NCI-H2107 treated with DMSO at 0.1 percent for 48 hours (cell line): ENCODE results near the gene SCN3B.
"Not testable (repeated sequence)": the region's sequence is repeated elsewhere in the genome, so short reads cannot be mapped to it uniquely, and the experiment has no call there.

ENCODE experiments used
- DNase-seq: peaks from one replicate; lab custom pipeline; 2025; ENCODE audit not compliant: unreplicated experiment; lab: John Stamatoyannopoulos, UW

Gene SCN3B, protein sequence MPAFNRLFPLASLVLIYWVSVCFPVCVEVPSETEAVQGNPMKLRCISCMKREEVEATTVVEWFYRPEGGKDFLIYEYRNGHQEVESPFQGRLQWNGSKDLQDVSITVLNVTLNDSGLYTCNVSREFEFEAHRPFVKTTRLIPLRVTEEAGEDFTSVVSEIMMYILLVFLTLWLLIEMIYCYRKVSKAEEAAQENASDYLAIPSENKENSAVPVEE

DNA sequence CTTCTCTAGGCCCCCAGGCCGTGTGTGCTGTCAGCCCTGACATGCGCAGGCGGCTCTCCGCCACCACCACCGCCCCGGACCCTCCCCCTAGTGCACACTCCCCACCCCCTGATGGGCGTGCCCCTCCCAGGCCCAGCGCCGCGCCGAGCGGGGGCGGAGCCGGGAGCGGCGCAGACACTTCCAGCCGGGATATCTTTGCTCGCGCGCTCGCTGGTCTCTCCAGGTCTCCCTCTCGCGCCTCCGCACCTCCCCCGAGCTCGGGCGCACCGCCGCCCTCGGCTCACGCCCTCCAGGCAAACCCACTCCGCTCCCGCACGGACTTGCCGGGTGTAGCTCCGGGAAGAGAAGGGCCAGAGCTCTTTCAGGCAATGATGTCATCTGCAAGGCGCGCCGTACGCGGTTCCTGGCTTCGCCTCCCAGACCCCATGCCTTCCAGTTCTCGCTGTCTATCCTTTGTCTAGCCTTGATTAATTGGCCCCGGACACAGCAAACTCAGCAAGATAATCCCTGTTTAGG, at the start of gene SCN3B:
Gene SCN3B (minus strand): TSS at position 59 of the 516 bp plus-strand sequence. CDS start 823 bp downstream, outside the sequence.
- DNase-seq, result peak; percentile 26

DNA sequence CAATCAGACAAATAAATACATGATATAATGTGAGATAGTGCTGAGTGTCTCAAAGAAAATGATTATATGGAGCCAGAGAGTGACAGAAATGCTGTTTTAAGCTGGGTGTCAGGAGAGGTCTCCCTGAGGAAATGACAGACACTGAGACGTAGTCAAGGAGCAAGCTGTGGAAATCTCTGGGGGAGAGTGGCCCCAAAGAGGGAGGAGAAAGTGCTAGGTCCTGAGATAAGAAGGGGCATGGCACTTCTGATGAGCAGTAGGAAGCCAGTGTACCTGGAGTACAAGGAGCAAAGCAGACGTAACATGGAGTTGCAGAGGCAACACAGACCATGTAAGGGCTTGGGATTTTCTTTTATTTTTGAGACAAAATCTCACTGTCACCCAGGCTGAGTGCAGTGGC, 48.3 kb upstream of the SCN3B start:
- no peak for DNase-seq

DNA sequence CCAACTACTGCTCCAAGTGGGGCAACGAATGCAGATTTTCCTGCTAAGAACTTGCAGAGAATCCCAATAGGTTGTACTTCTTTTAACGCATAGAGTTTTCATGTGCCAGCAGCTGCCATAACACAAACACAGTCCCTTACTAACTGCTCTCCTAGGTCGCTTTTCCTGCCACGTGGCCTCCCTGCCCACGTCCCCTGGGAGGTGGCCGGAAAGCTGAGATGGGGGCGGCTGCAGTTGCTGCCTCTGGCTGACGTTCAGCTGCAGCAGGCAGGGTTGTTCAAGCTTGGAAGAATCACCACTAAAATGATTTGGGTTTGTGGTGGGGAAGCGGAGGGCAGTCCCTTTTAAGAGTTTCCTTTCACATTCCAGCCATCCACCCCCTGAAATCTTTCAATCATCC, 47.7 kb upstream of the SCN3B start:
- peak; percentile 67 for DNase-seq

DNA sequence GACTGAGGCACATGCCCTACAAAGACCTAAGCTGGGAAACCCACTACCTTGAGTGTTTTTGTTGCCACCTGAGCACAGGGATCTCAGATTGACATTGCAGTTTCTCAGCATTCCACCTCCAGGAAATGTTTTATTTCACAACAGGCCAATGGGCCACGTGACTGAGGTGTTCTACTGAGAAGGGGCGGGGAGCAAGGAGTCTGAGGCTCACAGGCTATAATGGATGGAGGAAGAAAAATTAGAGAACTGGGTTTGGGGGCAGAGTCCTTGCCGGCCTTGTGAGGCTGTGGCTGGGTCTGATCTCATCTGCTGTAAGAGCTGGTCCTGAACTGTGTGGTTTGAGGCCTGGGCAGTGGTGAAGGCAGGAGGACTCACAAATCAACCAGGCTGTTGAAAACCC, 46.3 kb upstream of the SCN3B start:
- DNase-seq, result no peak

DNA sequence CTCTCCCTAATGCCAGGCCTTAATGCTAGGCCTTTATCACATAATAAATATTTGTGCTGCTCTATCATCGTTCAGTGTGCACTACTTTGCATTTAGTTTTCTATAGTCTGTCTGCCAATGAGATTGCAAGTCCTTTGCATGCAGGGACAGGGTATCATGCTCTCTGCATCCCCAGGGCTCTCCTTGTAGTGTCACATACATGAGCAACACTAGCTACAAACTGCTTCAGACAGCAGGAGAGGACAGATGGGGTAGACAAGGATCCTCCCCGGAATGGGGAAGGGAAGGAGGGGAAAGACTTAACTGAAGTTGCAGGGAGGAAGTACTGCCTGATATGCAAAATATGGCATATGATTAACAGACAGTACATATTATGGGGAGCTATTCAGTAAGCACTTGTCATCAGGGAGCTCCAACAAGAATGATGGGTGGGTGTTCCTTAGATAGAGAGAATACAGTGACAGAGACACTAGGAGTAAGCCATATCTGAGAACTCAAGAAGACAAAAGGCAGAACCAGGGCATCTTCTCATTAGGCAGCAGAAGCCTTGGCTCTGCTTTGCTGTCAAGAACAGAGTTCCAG, 44.2 kb upstream of the SCN3B start:
- DNase-seq, result no peak

DNA sequence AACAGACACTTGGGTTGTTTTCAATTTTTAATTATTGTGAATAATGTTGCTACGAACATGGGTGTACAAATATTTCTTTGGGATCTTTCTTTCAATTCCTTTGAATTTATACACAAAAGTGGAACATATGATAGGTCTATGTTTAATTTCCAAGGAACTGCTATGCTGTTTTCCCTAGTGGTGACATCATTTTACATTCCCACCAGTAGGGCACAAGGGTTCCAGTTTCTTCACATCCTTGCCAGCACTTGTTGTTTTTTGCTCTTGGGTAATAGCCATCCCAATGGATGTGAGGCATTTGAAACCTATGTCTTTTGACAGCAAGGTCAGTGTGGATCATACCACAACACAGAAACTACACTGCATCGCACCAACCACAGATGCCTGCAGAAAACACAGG, 41.8 kb upstream of the SCN3B start:
- no peak for DNase-seq

DNA sequence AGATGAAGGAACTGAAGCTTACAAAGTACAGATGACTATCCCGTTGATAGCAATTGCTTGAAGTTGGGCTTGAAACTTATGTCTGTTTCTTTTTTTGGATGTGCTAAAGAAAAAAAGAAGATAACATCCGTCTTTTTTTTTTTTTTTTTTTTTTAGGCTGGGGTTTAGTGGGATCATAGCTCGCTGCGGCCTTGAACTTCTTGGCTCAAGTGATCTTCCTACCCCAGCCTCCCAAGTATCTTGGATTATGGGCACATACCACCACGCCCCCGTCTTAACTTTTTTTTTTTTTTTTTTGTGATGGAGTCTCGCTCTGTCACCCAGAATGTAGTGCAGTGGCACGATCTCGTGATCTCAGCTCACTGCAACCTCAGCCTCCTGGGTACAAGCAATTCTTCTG, 40.8 kb upstream of the SCN3B start:
- DNase-seq, result no peak

DNA sequence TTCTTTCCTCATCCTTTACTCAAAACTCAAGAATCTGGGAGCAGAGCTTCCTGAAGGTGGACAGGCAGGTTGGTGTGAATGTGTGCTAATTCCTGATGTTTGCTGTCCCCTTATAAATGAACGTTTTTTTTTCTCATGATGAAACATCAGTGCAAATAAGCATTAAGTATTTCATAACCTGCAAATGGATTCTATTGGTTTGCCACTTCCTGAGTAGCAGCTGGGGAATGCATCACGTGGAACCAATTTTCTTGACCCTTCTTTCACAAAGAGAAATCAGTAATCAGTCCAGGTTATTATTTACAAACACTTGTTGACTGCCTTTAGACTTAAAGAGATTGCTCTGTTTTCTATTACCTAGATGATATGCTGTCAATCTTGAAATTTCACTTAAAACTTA, 40.1 kb upstream of the SCN3B start:
- DNase-seq, result no peak

DNA sequence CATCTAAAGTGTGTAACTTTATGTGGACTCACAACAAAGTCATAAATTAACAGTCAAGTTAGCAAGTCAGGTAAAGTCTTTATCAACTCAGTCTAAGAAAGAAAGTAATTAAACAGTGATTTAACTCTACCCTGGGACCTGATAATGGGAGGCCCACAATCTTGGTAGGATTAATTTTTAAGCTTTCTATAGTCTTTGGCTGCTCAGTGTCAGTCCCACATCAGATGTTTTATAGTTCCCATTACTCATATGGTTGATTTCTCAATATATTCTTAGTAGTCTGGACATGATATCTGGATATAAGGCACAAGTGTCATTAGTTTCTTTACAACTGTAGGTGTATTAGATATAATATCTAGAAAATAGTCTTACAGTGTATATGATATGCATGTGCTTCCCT, 38.5 kb upstream of the SCN3B start:
- no peak for DNase-seq

DNA sequence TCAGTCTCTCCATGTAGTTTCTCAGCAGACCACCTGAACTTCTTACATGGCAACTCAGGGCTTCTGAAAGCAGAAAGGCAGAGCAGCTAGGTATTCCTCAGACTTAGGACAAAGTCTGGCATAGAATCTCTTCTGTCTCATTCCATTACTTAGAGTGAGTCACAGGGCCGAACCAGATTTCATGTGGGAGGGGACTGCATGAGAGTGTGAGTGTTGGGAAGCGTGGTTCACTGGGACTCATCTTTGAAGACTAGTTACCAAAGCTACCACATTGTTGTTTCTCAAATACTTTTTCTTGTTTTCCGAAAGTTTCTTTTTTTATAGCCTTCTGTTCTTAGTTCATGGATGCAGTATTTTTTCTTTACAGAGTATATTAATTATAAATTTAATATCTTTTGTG, 36.1 kb upstream of the SCN3B start:
- no peak for DNase-seq

DNA sequence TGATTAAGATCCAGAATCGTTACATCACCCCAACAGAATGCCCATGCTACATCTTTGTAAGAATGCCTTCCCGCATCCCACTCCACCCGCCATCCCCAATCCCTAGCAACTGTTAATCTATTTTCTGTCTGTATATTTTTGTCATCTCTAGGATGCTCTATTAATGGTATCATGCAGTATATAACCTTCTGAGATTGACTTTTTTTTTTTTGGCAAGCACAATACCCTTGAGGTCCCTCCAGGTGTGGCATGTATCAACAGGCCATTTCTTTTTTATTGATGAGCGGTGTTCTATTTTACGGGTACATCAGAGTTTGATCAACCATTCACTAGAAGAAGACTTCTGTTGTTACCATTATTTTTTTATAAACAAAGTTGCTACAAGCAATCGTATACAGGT, 30.2 kb upstream of the SCN3B start:
- DNase-seq, result no peak

DNA sequence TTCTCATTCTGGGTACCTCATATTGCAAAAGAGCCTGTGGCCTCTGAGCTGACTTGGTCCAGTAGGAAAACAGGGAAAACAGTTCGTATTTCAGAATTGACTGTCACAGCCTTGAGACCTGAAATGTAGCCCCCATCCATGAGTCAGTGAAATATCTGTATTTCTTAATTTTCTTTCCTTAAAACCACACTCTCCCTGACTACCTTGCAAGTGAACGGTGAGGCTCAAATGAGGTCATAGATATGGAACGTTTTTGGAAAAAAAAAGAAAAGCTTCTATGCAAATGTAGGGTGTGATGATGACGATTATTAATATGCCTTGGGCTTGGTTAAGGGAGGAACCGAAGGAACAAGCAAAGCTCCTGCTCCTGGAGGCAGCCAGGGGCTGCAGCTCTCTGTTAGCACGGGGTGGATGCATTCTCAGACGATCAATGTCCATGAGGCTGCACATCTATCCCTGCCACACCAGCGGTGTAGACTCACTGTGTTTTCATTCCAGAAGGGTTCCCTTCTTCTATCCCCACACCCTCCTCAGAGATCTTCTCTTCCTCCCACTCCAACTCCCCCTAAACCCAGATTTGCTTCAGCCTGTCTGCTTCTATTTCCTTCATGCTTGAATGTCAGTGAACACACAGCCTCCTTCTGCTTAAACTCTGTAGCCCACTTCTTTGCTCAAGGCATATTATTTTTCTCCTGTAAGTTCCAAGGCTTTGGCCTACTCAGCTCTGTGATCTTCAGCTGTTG, 29.2 kb upstream of the SCN3B start:
- no peak for DNase-seq

DNA sequence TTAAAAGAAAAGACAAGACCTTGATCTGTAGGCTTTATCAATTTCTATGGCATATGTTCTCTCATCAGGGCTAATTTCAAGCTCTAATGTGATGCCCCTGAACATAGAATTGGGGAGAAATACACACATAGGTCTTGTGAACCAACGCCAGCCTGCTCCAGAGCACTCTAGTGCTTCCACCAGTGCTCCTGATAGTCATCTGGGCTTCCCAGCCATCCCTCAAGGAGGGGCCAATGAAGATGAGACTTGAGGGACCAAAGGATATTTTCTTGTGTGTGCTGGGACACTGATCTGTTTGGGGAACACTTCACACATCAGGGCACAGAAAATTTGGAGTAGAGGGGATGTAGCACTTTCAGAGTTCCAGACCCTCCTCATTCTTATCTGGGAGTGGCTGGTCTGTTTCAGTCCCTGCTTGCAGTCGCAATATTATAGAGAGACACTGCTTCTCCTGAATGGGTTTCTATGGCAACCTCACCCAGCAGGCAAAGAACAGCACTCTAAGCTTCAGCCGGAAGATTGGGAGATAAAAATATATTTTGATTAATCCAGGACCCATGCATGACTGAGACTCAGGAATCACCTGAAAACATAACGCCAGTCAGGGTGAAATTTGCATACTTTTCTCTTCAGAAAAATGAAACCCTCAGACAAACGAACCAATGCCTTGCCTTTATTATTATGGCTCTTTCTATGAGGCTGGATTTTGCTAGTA, 28.4 kb upstream of the SCN3B start:
- DNase-seq, result no peak

DNA sequence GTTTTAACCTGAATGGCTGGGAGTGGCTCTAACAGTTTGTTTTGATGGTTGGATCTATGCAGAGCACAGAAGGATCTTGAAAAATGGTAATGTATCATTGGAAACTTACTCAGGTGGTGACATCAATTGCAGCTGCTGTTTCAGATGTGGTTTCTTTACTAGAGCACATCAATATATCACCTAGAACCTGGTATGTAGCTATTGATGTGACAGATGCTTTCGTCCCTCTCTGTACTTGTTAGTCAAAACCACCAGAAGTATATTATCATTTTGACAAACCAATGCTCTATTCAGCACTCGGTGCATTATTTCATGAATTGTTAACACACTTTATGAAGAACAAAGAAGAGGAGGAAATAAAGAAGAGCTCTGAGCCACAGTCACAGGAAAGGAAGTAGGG, 26.6 kb upstream of the SCN3B start:
- DNase-seq, result no peak

DNA sequence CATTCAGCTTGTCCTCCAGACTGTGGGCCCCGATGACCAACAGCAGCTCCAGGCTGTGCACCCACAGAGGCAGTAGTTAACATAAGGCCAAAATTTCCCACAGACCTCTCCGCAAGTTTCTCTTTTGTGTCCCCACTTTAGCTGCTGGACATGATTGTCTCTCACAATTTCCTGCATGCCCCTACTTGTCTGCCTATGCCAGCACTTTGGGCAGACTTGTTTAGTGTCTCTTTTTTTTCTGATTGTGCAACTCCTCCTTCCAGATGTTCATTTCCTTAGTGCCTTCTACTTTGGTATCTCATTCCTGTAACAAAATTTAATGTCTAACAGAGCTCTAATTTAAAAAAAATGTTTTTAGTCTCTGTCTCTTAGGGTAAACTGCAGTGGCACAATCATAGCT, 23.8 kb upstream of the SCN3B start:
- no peak for DNase-seq

DNA sequence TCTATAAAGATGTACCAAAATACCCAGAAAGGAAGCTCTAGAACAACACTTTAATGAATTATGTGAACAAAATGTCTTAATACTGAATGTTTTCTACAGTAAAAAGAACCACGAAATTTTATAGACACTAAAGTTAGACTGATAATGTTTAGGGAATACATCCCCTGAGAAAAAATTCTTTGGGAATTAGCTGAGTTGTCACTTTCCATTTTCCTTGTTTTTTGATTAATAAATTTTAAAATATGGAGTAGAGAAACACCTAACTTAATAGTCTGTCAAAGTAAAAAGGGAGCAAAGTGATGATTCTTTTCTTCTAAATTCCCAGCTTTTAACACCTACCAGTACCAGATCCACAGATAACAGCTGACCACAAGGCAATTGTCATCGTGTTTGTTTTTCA, 23.1 kb upstream of the SCN3B start:
- DNase-seq, result no peak

DNA sequence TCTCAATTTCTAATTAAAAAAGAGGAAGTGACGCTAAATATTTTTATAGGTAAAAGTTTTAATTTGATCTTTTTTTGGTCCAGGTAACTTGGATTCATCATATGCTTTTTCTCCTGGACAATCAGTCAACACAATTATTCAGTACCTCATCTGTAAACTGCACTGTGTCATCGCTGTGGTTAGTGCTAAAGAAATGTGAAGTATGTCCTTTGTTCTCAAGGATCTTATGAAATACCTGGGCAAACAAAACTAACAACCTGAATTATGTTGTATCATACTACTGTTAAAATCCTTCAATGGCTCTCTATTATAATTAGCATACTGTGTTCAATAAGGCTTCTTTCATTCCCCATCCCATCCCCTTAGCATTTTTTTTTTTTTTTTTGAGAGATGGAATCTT, 19.9 kb upstream of the SCN3B start:
- no peak for DNase-seq

DNA sequence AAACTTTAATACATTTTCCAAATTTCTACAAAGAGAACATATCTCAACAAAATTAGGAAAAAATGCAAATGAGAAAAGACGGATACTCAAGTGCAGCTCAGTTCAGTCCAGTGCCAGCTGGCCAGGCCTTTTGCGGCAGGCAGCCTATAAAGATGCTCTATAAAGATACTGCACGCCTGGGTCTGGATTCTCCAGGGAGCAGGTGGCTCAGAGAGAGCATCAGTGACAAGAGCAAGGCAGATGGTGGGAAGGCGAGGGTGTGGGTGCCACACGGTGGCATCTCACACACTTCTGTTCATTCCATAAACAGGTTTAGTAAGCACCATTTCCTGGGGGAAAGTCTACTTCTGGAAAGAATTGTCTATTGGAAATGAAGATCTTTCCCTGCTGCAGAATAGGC, 18.1 kb upstream of the SCN3B start:
- no peak for DNase-seq

DNA sequence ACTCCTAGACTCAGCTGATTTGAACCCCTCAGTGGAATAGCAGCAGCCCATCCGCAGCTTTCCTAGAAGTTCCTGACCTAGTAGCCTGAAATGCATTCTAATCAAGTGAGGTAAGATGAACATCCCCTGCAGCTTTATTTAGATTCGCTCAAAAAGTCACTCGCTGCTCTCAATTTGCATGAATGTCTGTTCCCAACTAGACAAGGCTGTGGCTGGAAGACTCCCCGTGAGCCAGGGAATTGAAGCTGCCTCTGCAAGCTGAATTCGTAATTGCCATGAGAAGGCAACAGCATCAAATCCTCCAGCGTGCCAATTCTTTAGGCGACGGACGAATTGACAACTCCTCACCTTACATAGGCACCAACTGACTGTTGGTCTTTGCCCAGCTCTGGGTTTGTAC, 17.1 kb upstream of the SCN3B start:
- no peak for DNase-seq

DNA sequence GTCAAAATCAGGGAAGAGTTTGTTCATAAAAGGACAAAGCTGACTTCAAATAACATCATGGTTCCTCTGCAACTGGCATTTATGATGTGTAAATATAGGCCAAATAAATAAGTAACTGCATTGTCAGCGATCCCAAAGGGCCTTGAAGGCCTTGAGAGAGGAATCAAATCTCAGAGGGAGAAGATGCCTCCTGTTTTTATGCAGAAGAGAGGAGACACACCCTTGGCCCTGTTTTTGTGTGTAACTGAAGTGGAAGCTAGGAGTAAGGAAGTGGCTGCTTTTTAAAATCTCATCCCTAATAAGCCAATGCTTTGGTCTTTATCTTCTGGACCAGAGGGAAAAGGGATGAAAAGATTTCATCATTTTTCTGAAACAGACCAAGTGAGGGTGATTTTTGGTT, 15.7 kb upstream of the SCN3B start:
- DNase-seq, result no peak

DNA sequence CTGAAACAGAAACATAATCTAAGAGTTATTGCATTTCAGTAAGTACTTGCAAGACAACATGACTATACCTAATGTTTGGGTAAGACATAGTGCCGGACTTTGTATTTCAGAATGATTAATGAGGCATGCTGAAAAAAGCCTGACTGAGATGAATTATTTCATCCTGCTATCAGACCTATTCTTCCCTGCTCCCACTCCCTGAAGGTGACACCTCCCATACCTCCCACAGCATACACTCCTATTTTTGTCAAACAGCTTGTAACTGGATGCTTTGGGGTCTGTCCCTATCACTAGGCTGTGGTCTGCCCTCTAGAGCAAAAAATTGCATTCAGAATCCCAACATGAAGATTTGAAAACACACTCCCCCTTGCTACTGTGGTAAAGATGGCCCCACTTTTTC, 10.9 kb upstream of the SCN3B start:
- DNase-seq, result no peak

DNA sequence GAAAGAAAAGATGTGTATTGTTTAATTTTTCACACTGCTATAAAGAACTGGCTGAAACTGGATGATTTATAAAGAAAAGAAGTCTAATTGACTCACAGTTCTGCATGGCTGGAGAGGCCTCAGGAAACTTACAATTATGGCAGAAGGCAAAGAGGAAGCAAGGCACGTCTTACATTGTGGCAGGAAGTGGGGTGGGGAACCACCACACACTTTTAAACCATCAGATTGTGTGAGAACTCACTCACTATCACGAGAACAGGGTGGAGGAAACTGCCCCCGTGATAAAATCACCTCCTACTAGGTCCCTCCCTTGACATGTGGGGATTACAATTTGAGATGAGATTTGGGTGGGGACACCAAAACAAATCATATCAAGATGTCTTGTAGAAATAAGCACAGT, 5.5 kb upstream of the SCN3B start:
- not testable (repeated sequence) for DNase-seq
